A549 (cell line): ENCODE measurements around the gene DHPS.

Source experiments
- MAZ ChIP-seq: fragments of 150-350 bp; IDR thresholded peaks from 2 replicates; pipeline ENCODE4 v1.6.1; 2014; ENCODE audit warnings: antibody characterized with exemption, low read depth, low read length, borderline replicate concordance
- POLR2AphosphoS2 ChIP-seq: conservative IDR thresholded peaks from 2 replicates; pipeline ENCODE4 v1.6.1; 2012; ENCODE audit warnings: low read length, improper control_type of control experiment, inconsistent platforms
- REST ChIP-seq: fragments of 200-600 bp; sonication (generic); IDR thresholded peaks from 2 replicates; pipeline ENCODE4 v1.6.1; 2016; ENCODE audit warnings: antibody characterized with exemption, mild to moderate bottlenecking, moderate library complexity

- no peak for TF ChIP-seq POLR2AphosphoS2
- no peak for TF ChIP-seq REST
- TF ChIP-seq MAZ, result no peak
Measured at GRCh38 chr19:12695096-12695495, 13.4 kb upstream of the DHPS start.
